Hepatic stellate cell (primary cell): ENCODE results near the gene PTGER3.
"Not testable (repeated sequence)": the region's sequence is repeated elsewhere in the genome, so short reads cannot be mapped to it uniquely, and the experiment has no call there.

ENCODE experiments used
- DNase-seq: peaks from one replicate; pipeline ENCODE4 v3.0.0; 2011; ENCODE audit warnings: low spot score

PTGER3 gene

GRCh38 chr1:71002709-71003475 lies 44.7 kb downstream of the PTGER3 start:
- DNase-seq = no peak

DNA sequence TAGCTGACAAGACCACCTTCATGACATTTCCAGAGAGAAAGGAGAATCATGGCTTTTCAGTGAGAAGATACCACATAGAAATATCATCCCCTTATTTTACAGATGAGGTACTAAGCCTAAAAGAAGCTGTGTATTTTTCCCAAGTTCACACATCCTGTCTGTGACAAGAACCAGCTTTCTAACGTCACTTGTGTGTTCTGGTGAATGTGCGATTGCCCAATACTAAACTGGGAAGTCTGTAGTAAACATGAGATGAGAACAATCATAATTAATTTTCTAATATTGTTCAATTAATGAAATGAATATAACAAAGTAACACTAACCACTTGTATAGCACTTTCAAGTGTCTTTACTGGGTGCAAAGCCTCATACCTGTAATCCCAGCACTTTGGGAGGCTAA lies 46.0 kb downstream of the PTGER3 start:
- no peak for DNase-seq

GRCh38 chr1:70997793-70998192 lies 49.8 kb downstream of the PTGER3 start:
- DNase-seq = no peak

- DNase-seq = no peak
Measured at GRCh38 chr1:70994753-70995268, 52.8 kb downstream of the PTGER3 start.

DNA sequence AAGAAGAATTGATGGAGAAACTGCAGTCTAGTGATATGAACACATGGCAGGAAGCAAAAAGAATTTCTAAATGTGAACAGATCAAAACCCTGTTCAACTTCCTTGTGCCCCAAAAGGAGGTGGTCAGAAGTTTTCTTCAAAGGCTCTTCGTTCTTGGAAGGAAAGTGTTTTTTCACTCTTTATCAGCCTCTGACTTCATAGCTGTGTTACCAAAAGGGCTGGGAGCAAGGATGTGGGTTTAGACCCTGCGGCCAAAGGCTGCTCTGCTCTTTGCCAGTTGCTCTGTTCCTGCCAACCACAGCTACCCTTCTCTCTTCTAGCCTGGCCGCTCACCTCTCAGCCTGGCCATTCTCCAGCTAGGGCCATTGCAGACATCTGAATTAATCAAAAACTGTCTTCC lies 53.8 kb downstream of the PTGER3 start:
- DNase-seq = no peak

GRCh38 chr1:70992521-70992920 lies 55.1 kb downstream of the PTGER3 start:
- no peak for DNase-seq

GRCh38 chr1:70990469-70991253 lies 57.0 kb downstream of the PTGER3 start:
- no peak for DNase-seq

DNA sequence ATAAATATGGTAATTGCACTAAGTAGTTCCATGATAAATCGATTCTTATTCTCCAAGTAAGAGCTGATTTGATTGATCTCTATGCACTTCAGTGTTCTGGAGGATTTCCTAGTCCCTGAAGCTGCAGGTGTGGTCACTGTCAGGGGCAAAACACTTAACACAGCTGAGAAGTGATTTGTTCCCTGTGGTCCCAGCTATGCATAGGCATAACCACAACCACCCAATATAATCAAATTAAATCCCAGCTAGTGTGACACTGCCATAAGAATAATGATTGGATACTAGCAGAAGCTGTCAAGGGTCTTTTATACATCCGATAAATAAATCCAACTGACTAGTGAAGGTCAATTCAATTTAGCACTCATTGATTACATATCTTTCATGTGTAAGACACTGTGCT lies 60.1 kb downstream of the PTGER3 start:
- no peak for DNase-seq

GRCh38 chr1:70985776-70986225 lies 61.8 kb downstream of the PTGER3 start:
- DNase-seq = not testable (repeated sequence)

DNA sequence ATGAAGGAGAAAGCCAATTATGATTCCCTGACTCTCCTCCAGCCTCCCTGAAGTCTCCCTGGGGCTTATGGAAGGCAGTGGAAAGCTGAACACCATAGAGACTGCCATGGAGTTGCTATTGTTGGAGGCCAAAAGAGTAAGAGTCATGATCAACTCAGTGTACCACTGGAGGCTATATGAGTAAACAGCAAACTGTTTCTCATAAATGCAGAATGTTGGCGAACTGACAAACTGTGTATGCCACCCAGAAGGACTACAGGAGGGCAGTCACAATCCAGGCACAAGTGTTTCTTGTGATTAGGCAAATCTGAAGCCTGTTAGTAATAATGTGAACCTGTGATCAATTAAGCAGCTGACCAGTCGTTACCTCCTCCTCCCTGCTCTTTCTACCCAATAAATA lies 62.3 kb downstream of the PTGER3 start:
- DNase-seq = not testable (repeated sequence)

DNA sequence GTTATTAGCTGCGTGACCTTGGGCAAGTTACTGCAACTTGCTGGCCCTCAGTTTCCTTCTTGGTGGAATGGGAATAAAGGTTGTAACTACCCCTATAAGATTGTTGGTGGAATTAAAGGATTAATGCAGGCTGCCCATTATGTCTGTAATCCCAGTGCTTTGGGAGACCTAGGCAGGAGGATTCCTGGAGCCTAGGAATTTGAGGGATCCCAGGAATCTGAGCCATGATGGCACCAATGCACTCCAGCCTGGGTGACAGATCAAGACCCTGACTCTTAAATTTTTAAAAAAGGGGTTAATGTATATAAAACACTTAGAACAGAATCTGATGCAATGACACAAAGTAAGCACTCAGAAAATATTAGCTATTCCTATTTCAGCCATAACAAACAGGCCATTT lies 67.3 kb downstream of the PTGER3 start:
- no peak for DNase-seq

DNA sequence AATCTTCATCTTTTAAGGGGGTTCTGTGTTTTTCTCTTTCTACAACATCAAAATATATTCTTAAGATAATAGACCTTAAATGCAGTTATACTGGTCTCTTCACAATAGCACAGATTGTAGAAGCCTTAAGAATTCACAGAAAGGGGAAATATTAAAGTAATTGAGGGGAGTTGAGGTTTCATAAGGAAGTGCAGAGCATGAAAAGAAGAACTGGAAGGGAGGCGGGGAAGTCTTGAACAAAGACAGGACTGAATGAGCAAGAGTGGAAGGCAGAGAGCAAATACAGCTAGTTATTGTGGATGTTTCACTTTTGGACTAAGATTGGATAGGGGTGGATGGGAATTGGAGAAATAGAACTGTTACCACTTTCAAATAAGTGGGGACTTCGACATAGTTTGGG lies 67.7 kb downstream of the PTGER3 start:
- no peak for DNase-seq

- DNase-seq = no peak
Measured at GRCh38 chr1:70979313-70979712, 68.3 kb downstream of the PTGER3 start.

DNA sequence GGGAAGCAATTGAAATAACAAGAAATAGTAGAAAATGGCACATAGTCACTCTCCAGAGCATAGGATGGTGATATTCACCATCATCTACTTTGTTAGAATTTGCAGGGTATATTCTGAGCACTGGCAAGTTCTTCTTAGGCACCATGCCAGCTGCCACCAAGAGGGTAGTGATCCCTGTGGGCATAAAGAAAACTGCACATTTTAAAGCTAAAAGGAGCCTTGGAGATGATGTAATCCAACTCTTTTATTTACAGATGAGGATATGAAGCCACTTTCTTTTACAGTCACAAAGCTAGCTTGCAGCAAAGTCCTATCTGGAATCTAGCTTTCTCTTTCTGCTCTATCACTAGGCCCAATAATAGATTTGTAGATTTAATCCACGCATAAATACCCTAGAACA lies 69.0 kb downstream of the PTGER3 start:
- DNase-seq = no peak

DNA sequence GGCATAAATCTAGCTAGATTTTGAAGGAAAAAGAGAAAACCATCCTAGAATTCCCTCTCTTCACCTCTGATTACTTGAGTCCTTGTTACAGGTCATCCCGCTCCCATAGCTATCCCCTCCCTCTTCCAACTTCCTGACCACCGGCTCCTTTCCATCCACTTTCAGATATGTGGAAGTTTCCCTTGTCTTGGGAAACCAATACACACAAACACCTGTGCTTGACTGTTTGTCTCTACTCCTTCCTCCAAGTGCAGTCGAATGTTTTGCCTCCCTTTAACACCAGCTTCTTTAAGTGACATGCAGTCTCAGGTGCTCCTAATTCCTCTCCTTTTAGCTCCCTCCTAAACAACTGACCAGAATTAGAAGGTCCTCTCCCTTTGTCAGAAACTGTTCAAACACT lies 70.0 kb downstream of the PTGER3 start:
- no peak for DNase-seq

DNA sequence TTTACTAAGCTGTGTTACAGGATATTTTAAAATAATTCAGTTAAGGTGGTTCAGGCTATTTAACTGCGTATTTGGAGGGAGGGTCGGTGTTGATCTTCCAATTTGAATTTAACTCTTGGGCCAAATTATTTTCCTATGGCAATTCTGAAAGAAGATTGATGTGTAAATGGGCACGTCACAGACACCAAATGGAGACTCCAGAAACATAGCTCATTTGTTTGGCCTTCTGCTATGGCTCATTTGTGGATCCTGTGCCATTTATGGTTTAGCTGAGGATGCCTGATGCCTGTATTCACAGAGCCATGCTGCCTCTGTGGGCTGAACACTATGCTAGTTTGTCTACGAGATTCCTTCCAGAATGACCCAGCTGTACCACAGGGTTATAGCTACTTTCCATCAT lies 70.6 kb downstream of the PTGER3 start:
- no peak for DNase-seq

- DNase-seq = no peak
Measured at GRCh38 chr1:70973754-70974153, 73.9 kb downstream of the PTGER3 start.

DNA sequence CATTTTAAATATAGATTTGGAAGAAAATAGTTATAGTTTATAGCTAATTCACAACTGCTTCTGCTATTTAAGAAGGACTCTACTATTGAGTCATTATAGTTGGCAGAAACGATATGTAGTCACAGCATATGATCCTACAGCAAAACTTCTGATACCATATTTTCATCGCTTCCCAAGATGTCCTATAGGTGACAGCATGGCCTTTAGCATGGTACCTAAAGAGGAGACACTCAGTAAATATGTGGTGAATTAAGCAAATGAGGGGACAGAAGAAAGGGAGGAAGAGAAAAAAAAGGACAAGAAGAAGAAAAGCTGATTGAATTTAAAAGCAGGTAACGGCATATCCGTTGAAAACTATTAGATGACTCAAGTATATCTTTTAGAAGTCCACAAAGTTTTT lies 77.2 kb downstream of the PTGER3 start:
- DNase-seq = no peak

DNA sequence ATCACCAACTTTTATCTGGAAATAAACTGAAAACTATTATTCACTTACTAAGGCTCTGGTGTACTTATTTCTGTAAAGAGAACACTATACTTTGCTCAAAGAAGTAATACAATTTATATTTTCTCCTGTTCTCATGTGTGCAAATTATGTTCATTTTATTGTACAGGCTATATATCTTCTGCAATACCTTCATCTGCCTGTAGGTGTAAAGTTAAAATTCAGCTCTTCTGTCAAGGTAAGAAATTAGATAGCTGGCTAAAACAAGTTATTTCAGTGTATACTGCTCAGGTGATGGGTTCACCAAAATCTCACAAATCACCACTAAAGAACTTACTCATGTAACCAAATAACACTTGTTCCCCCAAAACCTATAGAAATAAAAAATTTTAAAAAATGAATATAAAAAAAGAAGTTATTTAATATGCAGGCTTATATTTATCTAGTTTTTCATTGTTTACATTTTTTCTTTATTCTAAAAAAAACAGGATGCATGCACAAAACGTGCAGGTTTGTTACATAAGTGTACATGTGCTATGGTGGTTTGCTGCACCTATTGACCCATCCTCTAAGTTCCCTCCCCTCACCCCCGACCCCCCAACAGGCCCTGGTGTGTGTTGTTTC lies 81.5 kb downstream of the PTGER3 start:
- DNase-seq = no peak

DNA sequence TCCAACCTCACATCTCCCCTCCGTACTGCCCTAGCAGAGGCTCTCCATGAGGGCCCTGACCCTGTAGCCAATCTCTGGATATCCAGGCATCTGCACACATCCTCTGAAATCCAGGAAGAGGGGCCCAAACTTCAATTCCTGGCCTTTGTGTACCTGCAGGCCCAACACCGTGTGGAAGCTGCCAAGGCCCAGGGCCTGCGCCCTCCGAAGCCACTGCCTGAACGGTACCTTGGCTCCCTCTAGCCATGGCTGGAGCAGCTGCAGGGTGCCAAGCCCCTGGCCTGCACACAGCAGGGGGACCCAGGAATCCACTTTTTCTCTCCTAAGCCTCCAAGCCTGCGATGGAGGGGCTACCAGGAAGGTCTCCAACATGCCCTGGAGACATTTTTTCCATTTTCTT lies 84.2 kb downstream of the PTGER3 start:
- no peak for DNase-seq

- DNase-seq = no peak
Measured at GRCh38 chr1:70961374-70961975, 86.1 kb downstream of the PTGER3 start.

GRCh38 chr1:70948396-70949017 lies 99.1 kb downstream of the PTGER3 start:
- no peak for DNase-seq
